ENCODE data around the gene BIRC6.

Gene BIRC6

DNA sequence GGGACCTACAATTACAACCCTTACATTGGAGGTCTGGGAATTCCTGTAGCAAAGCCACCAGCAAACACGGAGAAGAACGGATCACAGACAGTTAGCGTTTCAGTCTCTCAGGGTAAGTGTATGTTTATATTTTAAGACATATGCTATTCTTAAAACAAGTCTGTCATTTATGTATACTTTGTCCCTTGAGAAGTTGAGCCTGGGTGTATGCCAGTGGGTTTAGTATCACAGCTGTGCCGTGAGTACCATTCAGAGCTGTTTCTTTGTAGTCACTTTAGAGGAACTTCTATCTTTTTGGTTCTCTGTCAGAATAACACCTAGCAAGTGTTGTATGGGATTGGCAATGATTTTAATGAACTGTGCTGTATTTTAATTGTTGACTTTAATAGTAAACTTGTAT is 125.6 kb downstream of the BIRC6 start:
- no peak for DNase-seq (ENCODE audit: low spot score)
- no peak for TF ChIP-seq CTCF (conservative IDR thresholded peaks at IDR 0.05; ENCODE audit: low read depth)
- CTCF ChIA-PET, result no interaction called here
- POLR2A ChIA-PET (ENCODE audit: low non-redundant PET), result no interaction called here
- H3K27ac ChIP-seq, result no peak overlapping the region

GRCh38 chr2:32484937-32485336 is 128.1 kb downstream of the BIRC6 start:
- peak; percentile 81 for DNase-seq (ENCODE audit: low spot score)
- TF ChIP-seq CTCF (conservative IDR thresholded peaks at IDR 0.05; ENCODE audit: low read depth), result no peak
- CTCF ChIA-PET, result no interaction called here
- no peak overlapping the region for H3K27ac ChIP-seq
- POLR2A ChIA-PET (ENCODE audit: low non-redundant PET), result no interaction called here

DNA sequence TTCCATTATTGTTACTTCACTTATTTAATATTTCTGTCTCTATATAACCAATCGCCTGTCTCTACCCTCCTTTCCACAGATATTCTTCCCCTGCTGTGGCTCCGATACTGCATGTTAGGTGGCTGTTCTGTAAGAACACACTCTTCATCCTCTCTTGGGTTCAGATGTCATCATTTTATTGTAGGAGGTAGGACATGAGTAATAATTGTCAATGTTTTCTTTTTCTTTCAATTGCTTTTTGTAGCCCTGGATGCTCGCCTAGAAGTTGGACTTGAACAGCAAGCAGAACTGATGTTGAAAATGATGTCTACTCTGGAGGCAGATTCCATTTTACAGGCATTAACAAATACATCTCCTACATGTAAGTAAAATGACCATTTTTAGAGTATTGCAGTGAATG is 128.6 kb downstream of the BIRC6 start:
- no peak overlapping the region for H3K27ac ChIP-seq
- CTCF ChIA-PET, result no interaction called here
- POLR2A ChIA-PET (ENCODE audit: low non-redundant PET), result no interaction called here
- TF ChIP-seq CTCF (conservative IDR thresholded peaks at IDR 0.05; ENCODE audit: low read depth), result no peak
- DNase-seq (ENCODE audit: low spot score), result no peak

- no peak for DNase-seq (ENCODE audit: low spot score)
- TF ChIP-seq CTCF (conservative IDR thresholded peaks at IDR 0.05; ENCODE audit: low read depth), result no peak
- H3K27ac ChIP-seq, result no peak overlapping the region
- ChIA-PET POLR2A (ENCODE audit: low non-redundant PET) (no interaction called here), CTCF (interaction anchor here (0.8 kb wide), 1 partner anchor 61 kb away, joined by 3 read pairs; no protein-coding TSS in a partner anchor)
Measured at GRCh38 chr2:32489061-32489460, 132.2 kb downstream of the BIRC6 start.

DNA sequence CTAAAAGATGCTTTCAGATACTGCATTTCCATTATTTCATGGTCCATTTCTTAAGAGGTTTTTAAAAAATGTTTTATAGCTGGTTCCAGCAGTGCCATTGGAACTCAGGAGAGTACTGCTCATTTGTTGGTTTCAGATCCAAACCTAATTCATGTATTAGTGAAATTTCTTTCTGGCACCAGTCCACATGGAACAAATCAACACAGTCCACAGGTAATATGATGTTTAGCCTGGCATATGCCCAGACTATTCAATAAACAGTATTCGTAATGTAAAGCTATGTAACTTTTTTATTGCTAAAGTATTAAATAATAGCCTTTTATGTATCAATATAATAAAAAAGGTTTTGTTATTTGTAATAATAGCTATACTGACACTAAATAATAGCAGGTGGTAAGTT is 134.5 kb downstream of the BIRC6 start:
- TF ChIP-seq CTCF (conservative IDR thresholded peaks at IDR 0.05; ENCODE audit: low read depth), result no peak
- no peak for DNase-seq (ENCODE audit: low spot score)
- ChIA-PET POLR2A (ENCODE audit: low non-redundant PET) (no interaction called here), CTCF (no interaction called here)
- H3K27ac ChIP-seq, result no peak overlapping the region

- no peak for TF ChIP-seq CTCF (conservative IDR thresholded peaks at IDR 0.05; ENCODE audit: low read depth)
- no peak overlapping the region for H3K27ac ChIP-seq
- POLR2A ChIA-PET (ENCODE audit: low non-redundant PET), result no interaction called here
- no peak for DNase-seq (ENCODE audit: low spot score)
- CTCF ChIA-PET, result interaction anchor here (0.7 kb wide), 1 partner anchor 178 kb away, joined by 3 read pairs; no protein-coding TSS in a partner anchor
Measured at GRCh38 chr2:32495139-32495538, 138.3 kb downstream of the BIRC6 start.

DNA sequence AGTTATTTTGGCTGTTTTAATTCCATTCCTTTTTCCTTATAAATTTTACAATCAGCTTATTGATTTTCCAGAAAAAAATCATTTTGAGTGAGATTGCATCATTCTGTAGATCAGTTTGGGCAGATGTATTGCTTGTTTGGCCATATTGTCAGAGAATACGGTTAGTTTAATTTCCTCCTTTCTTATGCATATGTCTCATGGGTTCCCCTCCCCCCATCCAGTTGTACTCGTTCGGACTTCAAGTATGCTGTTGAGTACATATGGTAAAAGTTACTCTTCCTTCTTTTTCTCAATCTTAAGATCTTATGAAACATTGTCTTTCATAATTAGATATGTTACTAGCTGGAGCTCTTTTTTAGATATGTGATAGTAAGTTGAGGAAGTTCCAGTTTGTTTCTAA is 139.8 kb downstream of the BIRC6 start:
- POLR2A ChIA-PET (ENCODE audit: low non-redundant PET), result no interaction called here
- H3K27ac ChIP-seq, result no peak overlapping the region
- CTCF ChIA-PET, result no interaction called here
- DNase-seq (ENCODE audit: low spot score), result no peak
- TF ChIP-seq CTCF (conservative IDR thresholded peaks at IDR 0.05; ENCODE audit: low read depth), result no peak
